H1 (cell line): ENCODE measurements around the gene FCRLB.

ENCODE experiments used
- BCL11A ChIP-seq, 2 experiments: IDR thresholded peaks; one replicate each; pipeline ENCODE4 v1.6.1; 2011; ENCODE audit warnings: low read depth in 2 of 2, low read length in 2 of 2, mild to moderate bottlenecking in 2 of 2
- CHD1 ChIP-seq: IDR thresholded peaks from 2 replicates; pipeline ENCODE4 v1.6.1; 2012; ENCODE audit warnings: low read depth, low read length, improper control_type of control experiment
- CHD7 ChIP-seq: fragments of 300-600 bp; sonication (generic); IDR thresholded peaks from 2 replicates; pipeline ENCODE4 v1.7.1; 2012; ENCODE audit warnings: low read length, moderate library complexity, mild to moderate bottlenecking, inconsistent platforms; ENCODE audit not compliant: insufficient replicate concordance
- CTCF ChIP-seq, 3 experiments: IDR thresholded peaks; 1 replicate in 2 of 3; 2 replicates in 1 of 3; pipeline versions ENCODE4 v1.5.1 to v1.6.1; 2011; ENCODE audit warnings: low read length in 3 of 3, mild to moderate bottlenecking in 3 of 3, inconsistent platforms in 2 of 3, low read depth in 1 of 3, moderate library complexity in 1 of 3; ENCODE audit not compliant: insufficient read depth in 1 of 3; ENCODE audit errors: control extremely low read depth in 1 of 3
- EP300 ChIP-seq, 2 experiments: IDR thresholded peaks; 1 replicate in 1 of 2; 2 replicates in 1 of 2; pipeline ENCODE4 v1.6.1; 2011 to 2012; ENCODE audit warnings: low read depth in 2 of 2, low read length in 2 of 2, mild to moderate bottlenecking in 2 of 2, borderline replicate concordance in 1 of 2, inconsistent platforms in 1 of 2, moderate library complexity in 1 of 2
- EZH2 ChIP-seq: fragments of 200-600 bp; sonication (generic); IDR thresholded peaks from 2 replicates; pipeline ENCODE4 v1.7.1; 2012; ENCODE audit warnings: low read depth, mild to moderate bottlenecking, moderate library complexity, low read length, inconsistent platforms; ENCODE audit not compliant: severe bottlenecking
- GTF2F1 ChIP-seq: IDR thresholded peaks from 2 replicates; pipeline ENCODE4 v1.6.1; 2012; ENCODE audit warnings: low read depth, low read length, improper control_type of control experiment, borderline replicate concordance
- HDAC6 ChIP-seq: IDR thresholded peaks from one replicate; pipeline ENCODE4 v1.7.1; 2012; ENCODE audit warnings: low read depth, mild to moderate bottlenecking, inconsistent platforms, low read length, moderate library complexity
- NRF1 ChIP-seq: IDR thresholded peaks from 2 replicates; pipeline ENCODE4 v1.6.1; 2011; ENCODE audit warnings: mild to moderate bottlenecking, low read depth, low read length, improper control_type of control experiment
- POLR2A ChIP-seq, 2 experiments: IDR thresholded peaks; 1 replicate in 1 of 2; 2 replicates in 1 of 2; pipeline ENCODE4 v1.6.1; 2011; ENCODE audit warnings: low read depth in 2 of 2, low read length in 2 of 2, mild to moderate bottlenecking in 2 of 2; ENCODE audit errors: control extremely low read depth in 1 of 2
- RNF2 ChIP-seq: fragments of 200-900, 300-1000 bp; sonication (generic); IDR thresholded peaks from 2 replicates; pipeline ENCODE4 v1.7.1; 2016; ENCODE audit warnings: borderline replicate concordance, low read depth, mild to moderate bottlenecking, antibody characterized with exemption, low read length; ENCODE audit not compliant: poor library complexity, severe bottlenecking; ENCODE audit errors: missing control alignments
- SIRT6 ChIP-seq: IDR thresholded peaks from one replicate; pipeline ENCODE4 v1.7.1; 2012; ENCODE audit warnings: low read length, inconsistent platforms
- SRF ChIP-seq: IDR thresholded peaks from 2 replicates; pipeline ENCODE4 v1.6.1; 2011; ENCODE audit warnings: mild to moderate bottlenecking, low read depth, low read length, moderate library complexity
- USF2 ChIP-seq: IDR thresholded peaks from 2 replicates; pipeline ENCODE4 v1.6.1; 2011; ENCODE audit warnings: low read length, improper control_type of control experiment

GRCh38 chr1:161726473-161727255 lies 5.3 kb downstream of the FCRLB start:
- TF ChIP-seq USF2: no peak
- TF ChIP-seq POLR2A (IDR thresholded peaks at IDR 0.05; ENCODE audit: control extremely low read depth in 1 of 2, low read depth in 2 of 2, low read length in 2 of 2): no peak; a peak in 1 of 3 replicates
- no peak for TF ChIP-seq CTCF (IDR thresholded peaks at IDR 0.05; ENCODE audit: control extremely low read depth in 1 of 3, insufficient read depth in 1 of 3, low read depth in 1 of 3, low read length in 3 of 3)
- no peak for TF ChIP-seq NRF1
- TF ChIP-seq EZH2: no peak
- no peak for TF ChIP-seq SRF
- TF ChIP-seq BCL11A (IDR thresholded peaks at IDR 0.05; ENCODE audit: low read depth in 2 of 2, low read length in 2 of 2): no peak
- TF ChIP-seq SIRT6: no peak
- TF ChIP-seq EP300 (IDR thresholded peaks at IDR 0.05; ENCODE audit: borderline replicate concordance in 1 of 2, low read depth in 2 of 2, low read length in 2 of 2): no peak
- no peak for TF ChIP-seq RNF2
- no peak for TF ChIP-seq GTF2F1
- TF ChIP-seq HDAC6: no peak
- TF ChIP-seq CHD1: no peak
- TF ChIP-seq CHD7: no peak
